ENCODE data around the gene ARHGAP29.

Gene ARHGAP29

DNA sequence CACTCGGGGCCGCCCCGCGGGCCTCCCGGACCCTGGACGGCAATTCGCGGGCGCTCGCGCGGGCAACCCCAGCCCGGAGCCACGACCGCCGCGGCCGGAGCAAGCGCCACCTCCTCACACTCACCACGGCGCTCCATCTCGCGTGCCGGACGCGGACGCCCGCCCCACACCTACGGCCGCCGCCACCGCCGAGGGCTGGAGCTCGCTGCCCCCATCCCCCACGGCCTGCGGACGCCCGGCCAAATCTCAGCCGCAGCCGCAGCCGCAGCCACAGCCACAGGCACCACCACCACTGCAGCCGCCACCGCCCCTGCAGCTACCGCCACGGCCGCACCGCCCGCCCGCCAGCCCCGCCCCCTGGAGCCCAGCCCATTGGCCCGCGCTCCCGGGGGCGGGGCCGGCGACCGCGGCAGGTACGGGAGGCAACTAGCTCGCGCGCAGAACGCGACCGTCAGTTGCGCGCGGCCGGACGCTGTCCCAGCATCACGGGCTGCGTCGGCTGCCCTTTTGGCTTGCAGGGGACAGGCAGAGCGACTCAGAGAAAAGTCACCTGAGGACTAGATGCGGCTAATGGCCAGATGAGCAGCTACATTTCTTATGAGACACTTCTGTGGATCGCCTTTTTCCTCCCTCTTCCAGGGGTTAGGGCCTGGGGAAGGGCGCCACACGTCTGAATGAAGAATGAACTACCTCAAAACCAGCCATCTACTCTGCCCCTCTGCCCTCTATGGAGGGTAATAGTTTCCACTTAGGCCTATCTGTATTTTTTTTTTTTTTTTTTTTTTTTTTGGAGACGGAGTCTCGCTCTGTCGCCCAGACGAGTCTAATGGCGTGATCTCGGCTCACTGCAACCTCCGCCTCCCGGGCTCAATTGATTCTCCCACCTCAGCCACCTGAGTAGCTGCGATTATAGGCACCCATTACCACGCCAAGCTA lies at the start of gene ARHGAP29:
Gene ARHGAP29 (minus strand): TSS at position 294 of the 936 bp plus-strand sequence. CDS start 5,973 bp downstream, outside the sequence.
- TF ChIP-seq CTCF (IDR thresholded peaks at IDR 0.05; ENCODE audit: extremely low read depth, missing control alignments), result no peak
- DNase-seq (ENCODE audit: low spot score), result peak; percentile 85

DNA sequence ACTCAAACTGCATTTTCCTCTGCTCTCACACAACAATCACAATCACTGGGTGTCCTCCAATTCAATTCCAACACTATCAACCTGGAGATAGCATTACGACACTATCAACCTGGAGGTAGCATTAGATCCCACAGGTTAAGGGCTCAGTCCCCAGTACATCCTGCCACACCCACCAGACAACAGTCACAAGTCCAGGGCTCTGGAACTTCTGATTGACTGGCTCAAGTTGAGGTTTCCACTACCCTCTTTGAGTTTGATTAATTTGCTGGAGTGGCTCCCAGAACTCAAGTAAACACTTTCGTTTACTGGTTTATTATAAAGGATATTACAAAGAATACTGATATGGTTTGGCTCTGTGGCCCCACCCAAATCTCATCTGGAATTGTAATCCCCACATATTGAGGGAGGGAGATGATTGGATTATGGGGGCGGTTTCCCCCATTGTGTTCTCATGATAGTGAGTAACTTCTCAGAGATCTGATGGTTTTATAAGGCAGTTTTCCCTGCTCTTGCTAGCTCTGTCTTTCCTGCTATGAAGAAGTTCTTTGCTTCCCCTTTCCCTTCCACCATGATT lies 49.6 kb upstream of the ARHGAP29 start:
- DNase-seq (ENCODE audit: low spot score), result no peak

GRCh38 chr1:94285031-94285654 lies 47.8 kb upstream of the ARHGAP29 start:
- TF ChIP-seq CTCF (IDR thresholded peaks at IDR 0.05; ENCODE audit: extremely low read depth, missing control alignments), result no peak
- no peak for DNase-seq (ENCODE audit: low spot score)

More for the DNA sequence above, 49.6 kb upstream of the ARHGAP29 start:
- no peak for TF ChIP-seq CTCF (IDR thresholded peaks at IDR 0.05; ENCODE audit: extremely low read depth, missing control alignments)

GRCh38 chr1:94284476-94284875 lies 47.1 kb upstream of the ARHGAP29 start:
- peak; percentile 7 for DNase-seq (ENCODE audit: low spot score)
- TF ChIP-seq CTCF (IDR thresholded peaks at IDR 0.05; ENCODE audit: extremely low read depth, missing control alignments), result no peak

DNA sequence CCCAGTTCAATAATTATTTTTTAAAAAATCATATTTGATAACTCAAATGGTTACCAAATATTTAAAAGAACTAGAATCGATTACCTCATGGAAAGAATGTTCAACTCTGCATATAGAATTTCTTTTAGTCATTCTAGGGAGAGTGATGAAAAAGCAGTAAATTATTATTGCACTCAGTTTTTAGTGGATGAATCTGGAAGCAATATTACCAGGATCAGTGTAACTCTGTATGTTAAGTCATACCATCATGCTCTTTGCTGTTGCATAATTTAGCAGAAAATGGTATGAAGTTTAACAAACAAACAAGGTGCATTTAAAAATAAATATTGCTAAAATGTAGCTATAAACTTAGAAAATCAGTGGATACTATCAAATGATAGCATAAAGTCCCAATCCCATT lies 46.1 kb upstream of the ARHGAP29 start:
- no peak for DNase-seq (ENCODE audit: low spot score)
- TF ChIP-seq CTCF (IDR thresholded peaks at IDR 0.05; ENCODE audit: extremely low read depth, missing control alignments), result no peak

DNA sequence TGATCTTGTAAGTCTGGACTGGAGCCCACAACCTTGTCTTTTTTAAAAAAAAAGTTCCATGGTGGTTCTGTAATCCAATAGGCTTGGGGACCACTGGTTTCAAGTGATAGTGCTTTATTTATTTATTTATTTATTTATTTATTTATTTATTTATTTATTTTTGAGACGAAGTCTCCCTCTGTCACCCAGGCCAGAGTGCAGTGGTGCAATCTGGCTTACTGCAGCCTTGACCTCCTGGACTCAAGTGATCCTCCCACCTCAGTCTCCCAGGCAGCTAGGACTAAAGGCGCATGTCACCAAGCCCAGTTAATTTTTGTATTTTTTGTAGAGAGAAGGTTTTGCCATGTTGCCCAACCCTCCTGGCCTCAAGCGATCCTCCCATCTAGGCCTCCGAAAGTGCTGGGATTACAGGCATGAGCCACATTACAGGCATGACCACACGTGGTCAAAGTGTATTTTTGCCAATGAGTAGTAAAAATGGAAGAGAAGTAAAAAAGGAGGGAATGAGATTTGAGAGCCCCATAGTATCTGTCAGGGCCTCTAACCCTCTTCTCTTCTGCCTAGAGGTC lies 44.8 kb upstream of the ARHGAP29 start:
- no peak for DNase-seq (ENCODE audit: low spot score)
- no peak for TF ChIP-seq CTCF (IDR thresholded peaks at IDR 0.05; ENCODE audit: extremely low read depth, missing control alignments)
